ENCODE measurements around the gene SMIM29.
"Not testable (repeated sequence)": the region's sequence is repeated elsewhere in the genome, so short reads cannot be mapped to it uniquely, and the experiment has no call there.

The SMIM29 gene

GRCh38 chr6:34248727-34249468 is at the start of gene SMIM29:
Gene SMIM29, minus strand, starts transcription at chr6:34249006. Its CDS starts 1,215 bp downstream, at chr6:34247791.
- peak; percentile 88 to 90 for DNase-seq

GRCh38 chr6:34295721-34296120 is 46.9 kb upstream of the SMIM29 start:
- DNase-seq = no peak

GRCh38 chr6:34292954-34293353 is 44.1 kb upstream of the SMIM29 start:
- DNase-seq = no peak

GRCh38 chr6:34289137-34289536 is 40.3 kb upstream of the SMIM29 start:
- DNase-seq = no peak

GRCh38 chr6:34288581-34288980 is 39.8 kb upstream of the SMIM29 start:
- no peak for DNase-seq

GRCh38 chr6:34285448-34286164 is 36.8 kb upstream of the SMIM29 start:
- DNase-seq = no peak

GRCh38 chr6:34284563-34285447 is 36.0 kb upstream of the SMIM29 start:
- DNase-seq = no peak

GRCh38 chr6:34281702-34282334 is 33.0 kb upstream of the SMIM29 start:
- DNase-seq = no peak

- no peak for DNase-seq
Observed at GRCh38 chr6:34280216-34280615, 31.4 kb upstream of the SMIM29 start.

GRCh38 chr6:34278833-34279232 is 30.0 kb upstream of the SMIM29 start:
- no peak for DNase-seq

- no peak for DNase-seq
Observed at GRCh38 chr6:34277763-34278112, 28.9 kb upstream of the SMIM29 start.

GRCh38 chr6:34276881-34277762 is 28.3 kb upstream of the SMIM29 start:
- no peak for DNase-seq

GRCh38 chr6:34276191-34276590 is 27.4 kb upstream of the SMIM29 start:
- no peak for DNase-seq

GRCh38 chr6:34275128-34275804 is 26.5 kb upstream of the SMIM29 start:
- no peak for DNase-seq

GRCh38 chr6:34274129-34274528 is 25.3 kb upstream of the SMIM29 start:
- no peak for DNase-seq

- DNase-seq = no peak
Observed at GRCh38 chr6:34273242-34273805, 24.5 kb upstream of the SMIM29 start.

GRCh38 chr6:34272013-34272926 is 23.5 kb upstream of the SMIM29 start:
- no peak for DNase-seq

GRCh38 chr6:34269658-34270341 is 21.0 kb upstream of the SMIM29 start:
- DNase-seq = not testable (repeated sequence)

GRCh38 chr6:34269132-34269531 is 20.3 kb upstream of the SMIM29 start:
- not testable (repeated sequence) for DNase-seq
